ENCODE measurements around the gene MYH7. TPM values are rescaled to one million over a fixed set of nuclear protein-coding genes. Genes with fewer than 3 reads are reported as not detected.

Gene MYH7
- total RNA-seq, 1 donor from 2014 or later, result not detected

DNA sequence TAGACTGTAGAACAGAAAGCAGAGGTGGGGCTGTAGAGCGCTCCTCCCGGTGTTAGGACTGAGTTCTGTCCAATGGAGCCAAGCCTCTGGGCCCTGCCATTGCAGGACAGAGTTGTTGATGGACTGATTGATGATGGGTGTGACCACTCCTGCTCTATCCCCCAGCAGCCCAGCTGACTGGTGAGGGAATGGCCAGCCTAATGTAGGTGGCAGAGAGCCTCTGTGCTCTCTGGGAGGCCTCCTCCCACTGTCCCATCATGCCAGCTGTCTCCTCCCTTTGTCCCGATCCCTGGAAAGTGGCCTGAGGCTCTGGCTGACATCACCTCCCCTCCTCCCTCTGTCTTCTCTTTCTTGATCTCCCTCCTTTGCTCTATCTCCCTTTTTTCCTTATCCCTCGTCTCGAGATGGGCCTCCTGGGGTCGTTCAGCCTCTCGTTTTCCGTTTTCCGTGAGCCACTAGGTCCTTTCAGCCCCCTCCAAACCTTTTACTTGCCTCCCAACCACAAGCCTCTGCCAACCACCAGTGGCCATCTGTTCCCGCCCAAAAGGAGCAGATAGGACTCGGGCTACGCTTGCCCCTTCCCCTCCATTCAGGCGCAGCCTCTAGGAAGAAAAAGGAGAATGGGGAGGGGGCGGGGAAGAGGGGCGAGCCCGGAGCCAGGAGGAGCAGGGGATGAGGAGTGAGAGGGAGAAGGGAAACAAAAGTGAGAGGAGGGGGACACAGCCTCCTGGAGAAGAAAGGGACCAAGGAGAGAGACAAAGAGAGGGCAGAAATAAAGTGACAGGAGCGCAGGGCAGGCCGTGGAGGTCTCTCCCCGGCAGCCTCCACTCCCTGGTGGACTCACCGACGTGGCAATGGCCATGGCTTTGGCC, 71.1 kb downstream of the MYH7 start:
- H3K4me3 Mint-ChIP-seq (ENCODE audit: low read depth), result peak overlapping the region; percentile 89
- no peaks in the 10 kb centered on the region for H3K9me3 Mint-ChIP-seq (ENCODE audit: low read depth)
- H3K4me1 Mint-ChIP-seq (ENCODE audit: low read depth), result peaks cover 24% of the 10 kb centered on the region
- H3K27ac Mint-ChIP-seq, result peak overlapping the region; percentile 98
- DNase-seq (ENCODE audit: low spot score, unreplicated experiment), result no peak
- TF ChIP-seq, protein P1, sequence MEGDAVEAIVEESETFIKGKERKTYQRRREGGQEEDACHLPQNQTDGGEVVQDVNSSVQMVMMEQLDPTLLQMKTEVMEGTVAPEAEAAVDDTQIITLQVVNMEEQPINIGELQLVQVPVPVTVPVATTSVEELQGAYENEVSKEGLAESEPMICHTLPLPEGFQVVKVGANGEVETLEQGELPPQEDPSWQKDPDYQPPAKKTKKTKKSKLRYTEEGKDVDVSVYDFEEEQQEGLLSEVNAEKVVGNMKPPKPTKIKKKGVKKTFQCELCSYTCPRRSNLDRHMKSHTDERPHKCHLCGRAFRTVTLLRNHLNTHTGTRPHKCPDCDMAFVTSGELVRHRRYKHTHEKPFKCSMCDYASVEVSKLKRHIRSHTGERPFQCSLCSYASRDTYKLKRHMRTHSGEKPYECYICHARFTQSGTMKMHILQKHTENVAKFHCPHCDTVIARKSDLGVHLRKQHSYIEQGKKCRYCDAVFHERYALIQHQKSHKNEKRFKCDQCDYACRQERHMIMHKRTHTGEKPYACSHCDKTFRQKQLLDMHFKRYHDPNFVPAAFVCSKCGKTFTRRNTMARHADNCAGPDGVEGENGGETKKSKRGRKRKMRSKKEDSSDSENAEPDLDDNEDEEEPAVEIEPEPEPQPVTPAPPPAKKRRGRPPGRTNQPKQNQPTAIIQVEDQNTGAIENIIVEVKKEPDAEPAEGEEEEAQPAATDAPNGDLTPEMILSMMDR (IDR thresholded peaks at IDR 0.05; ENCODE audit: unreplicated experiment), result no peak
- H3K36me3 Mint-ChIP-seq (ENCODE audit: insufficient read depth), result peaks cover 4% of the 10 kb centered on the region
- H3K27me3 Mint-ChIP-seq, result peaks cover 6% of the 10 kb centered on the region

Small RNA genes within 50 kb of the gene (microRNA-seq; reads per million reads assigned to microRNA genes)
- gene MIR208A (ENCODE audit: borderline number of aligned reads, unreplicated experiment) (1.8 reads per million), gene MIR208B (ENCODE audit: borderline number of aligned reads, unreplicated experiment) (2.4 reads per million)

Other genes with a start within 250 kb of the MYH7 start
- not detected in 2 replicates for gene RNF212B, start 197.7 kb downstream of the MYH7 start, total RNA-seq
- gene HOMEZ, start 149.5 kb downstream of the MYH7 start, total RNA-seq, result 21.1 and 22.5 TPM in 2 replicates
- 8.4 and 8.9 TPM in 2 replicates for gene PPP1R3E, start 132.8 kb downstream of the MYH7 start, total RNA-seq
- gene BCL2L2, start 128.8 kb downstream of the MYH7 start, total RNA-seq, result 23.7 and 24.3 TPM in 2 replicates
- 318 and 338 TPM in 2 replicates for gene PABPN1, start 114.2 kb downstream of the MYH7 start, total RNA-seq
- gene SLC22A17, start 82.8 kb downstream of the MYH7 start, total RNA-seq, result 26.2 and 29.3 TPM in 2 replicates
- gene EFS, start 70.5 kb downstream of the MYH7 start, total RNA-seq, result 66.8 and 69.6 TPM in 2 replicates
- not detected in 2 replicates for gene IL25, start 62.9 kb downstream of the MYH7 start, total RNA-seq
- not detected in 2 replicates for gene CMTM5, start 58.6 kb downstream of the MYH7 start, total RNA-seq
- gene MYH6, start 27.4 kb downstream of the MYH7 start, total RNA-seq, result 0.04 and 0.07 TPM in 2 replicates
- gene NGDN, start 34.0 kb upstream of the MYH7 start, total RNA-seq, result 45.6 and 48.6 TPM in 2 replicates
- gene ZFHX2, start 116.1 kb upstream of the MYH7 start, total RNA-seq, result 13.6 and 16.4 TPM in 2 replicates
- gene THTPA, start 120.6 kb upstream of the MYH7 start, total RNA-seq, result 17.3 and 20.6 TPM in 2 replicates
- 262 and 268 TPM in 2 replicates for gene AP1G2, start 132.1 kb upstream of the MYH7 start, total RNA-seq
- gene JPH4, start 143.1 kb upstream of the MYH7 start, total RNA-seq, result not detected in 2 replicates
- gene DHRS2, start 200.7 kb upstream of the MYH7 start, total RNA-seq, result 0.77 and 0.89 TPM in 2 replicates